SHP77 (cell line): ENCODE results near the gene AIF1L.

ENCODE experiments used
- DNase-seq, 2 experiments: peaks; one replicate each; lab custom pipeline; 2025; lab: John Stamatoyannopoulos, UW

Gene AIF1L

GRCh38 chr9:131096269-131097125 is at the start of gene AIF1L:
TSS of gene AIF1L (plus strand) at chr9:131096531. CDS start at chr9:131096630, 99 bp downstream.
- DNase-seq, result no peak

GRCh38 chr9:131046581-131047202 is 49.6 kb upstream of the AIF1L start:
- peak; percentile 66 to 75 for DNase-seq

GRCh38 chr9:131048332-131048731 is 48.0 kb upstream of the AIF1L start:
- DNase-seq, result no peak

- no peak for DNase-seq
Measured at GRCh38 chr9:131048820-131049219, 47.5 kb upstream of the AIF1L start.

- no peak for DNase-seq
Measured at GRCh38 chr9:131049829-131050715, 46.3 kb upstream of the AIF1L start.

- DNase-seq, result no peak
Measured at GRCh38 chr9:131050831-131051230, 45.5 kb upstream of the AIF1L start.

GRCh38 chr9:131051592-131052517 is 44.5 kb upstream of the AIF1L start:
- DNase-seq, result no peak

GRCh38 chr9:131053896-131054295 is 42.4 kb upstream of the AIF1L start:
- DNase-seq, result no peak

GRCh38 chr9:131056781-131057506 is 39.4 kb upstream of the AIF1L start:
- no peak for DNase-seq

- no peak for DNase-seq
Measured at GRCh38 chr9:131060900-131061630, 35.3 kb upstream of the AIF1L start.

GRCh38 chr9:131062969-131063368 is 33.4 kb upstream of the AIF1L start:
- DNase-seq, result no peak

- no peak for DNase-seq
Measured at GRCh38 chr9:131065599-131065998, 30.7 kb upstream of the AIF1L start.

GRCh38 chr9:131067625-131068024 is 28.7 kb upstream of the AIF1L start:
- no peak for DNase-seq

- no peak for DNase-seq
Measured at GRCh38 chr9:131068076-131068816, 28.1 kb upstream of the AIF1L start.

- DNase-seq, result no peak
Measured at GRCh38 chr9:131069699-131070098, 26.6 kb upstream of the AIF1L start.

- no peak for DNase-seq
Measured at GRCh38 chr9:131072107-131072870, 24.0 kb upstream of the AIF1L start.

- DNase-seq, result no peak
Measured at GRCh38 chr9:131072871-131073237, 23.5 kb upstream of the AIF1L start.
